ENCODE data around the gene CFAP46.

Gene CFAP46

GRCh38 chr10:132806561-132807003 lies 135.8 kb downstream of the CFAP46 start:
- Histone ChIP-seq H3K4me3 (no peak overlapping the region), H3K27ac (no peak overlapping the region)
- TF ChIP-seq, protein P1, sequence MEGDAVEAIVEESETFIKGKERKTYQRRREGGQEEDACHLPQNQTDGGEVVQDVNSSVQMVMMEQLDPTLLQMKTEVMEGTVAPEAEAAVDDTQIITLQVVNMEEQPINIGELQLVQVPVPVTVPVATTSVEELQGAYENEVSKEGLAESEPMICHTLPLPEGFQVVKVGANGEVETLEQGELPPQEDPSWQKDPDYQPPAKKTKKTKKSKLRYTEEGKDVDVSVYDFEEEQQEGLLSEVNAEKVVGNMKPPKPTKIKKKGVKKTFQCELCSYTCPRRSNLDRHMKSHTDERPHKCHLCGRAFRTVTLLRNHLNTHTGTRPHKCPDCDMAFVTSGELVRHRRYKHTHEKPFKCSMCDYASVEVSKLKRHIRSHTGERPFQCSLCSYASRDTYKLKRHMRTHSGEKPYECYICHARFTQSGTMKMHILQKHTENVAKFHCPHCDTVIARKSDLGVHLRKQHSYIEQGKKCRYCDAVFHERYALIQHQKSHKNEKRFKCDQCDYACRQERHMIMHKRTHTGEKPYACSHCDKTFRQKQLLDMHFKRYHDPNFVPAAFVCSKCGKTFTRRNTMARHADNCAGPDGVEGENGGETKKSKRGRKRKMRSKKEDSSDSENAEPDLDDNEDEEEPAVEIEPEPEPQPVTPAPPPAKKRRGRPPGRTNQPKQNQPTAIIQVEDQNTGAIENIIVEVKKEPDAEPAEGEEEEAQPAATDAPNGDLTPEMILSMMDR (IDR thresholded peaks at IDR 0.05) = no peak
- DNase-seq (ENCODE audit: low spot score) = no peak

- H3K27ac ChIP-seq = no peak overlapping the region
- TF ChIP-seq, protein P1 (IDR thresholded peaks at IDR 0.05) = no peak
- H3K4me3 ChIP-seq = no peak overlapping the region
- no peak for DNase-seq (ENCODE audit: low spot score)
These were observed 136.3 kb downstream of the CFAP46 start for GRCh38 chr10:132806110-132806509.

DNA sequence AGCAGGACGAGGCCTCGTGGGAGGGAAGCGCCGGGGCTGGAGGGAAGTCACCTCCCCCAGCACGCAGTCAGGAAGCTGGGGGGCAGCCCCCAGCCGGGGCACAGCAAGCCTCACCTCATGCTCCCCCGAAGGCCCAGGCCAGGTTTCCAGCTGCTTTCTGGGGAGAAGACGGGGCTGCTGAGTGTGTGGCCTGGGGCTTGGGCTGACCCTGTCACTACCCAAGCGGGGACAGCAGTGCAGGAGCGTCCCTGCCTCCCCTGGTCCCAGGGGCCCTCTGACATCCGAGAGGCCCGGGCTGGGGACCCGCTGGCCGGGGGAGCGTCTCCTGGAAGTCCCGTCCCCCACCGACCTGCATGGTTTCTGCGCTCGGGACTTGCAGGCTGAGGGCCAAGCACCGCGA lies 136.8 kb downstream of the CFAP46 start:
- TF ChIP-seq, protein P1 (IDR thresholded peaks at IDR 0.05) = no peak
- Histone ChIP-seq H3K27ac (no peak overlapping the region), H3K4me3 (no peak overlapping the region)
- DNase-seq (ENCODE audit: low spot score) = no peak

- Histone ChIP-seq H3K27ac (no peak overlapping the region), H3K4me3 (no peak overlapping the region)
- DNase-seq (ENCODE audit: low spot score) = no peak
- TF ChIP-seq, protein P1 (IDR thresholded peaks at IDR 0.05) = no peak
These were observed 137.5 kb downstream of the CFAP46 start for GRCh38 chr10:132804785-132805426.

GRCh38 chr10:132804287-132804686 lies 138.1 kb downstream of the CFAP46 start:
- Histone ChIP-seq H3K4me3 (no peak overlapping the region), H3K27ac (no peak overlapping the region)
- TF ChIP-seq, protein P1 (IDR thresholded peaks at IDR 0.05) = no peak
- no peak for DNase-seq (ENCODE audit: low spot score)

GRCh38 chr10:132803416-132804210 lies 138.8 kb downstream of the CFAP46 start:
- no peak for DNase-seq (ENCODE audit: low spot score)
- no peak overlapping the region for H3K4me3 ChIP-seq
- H3K27ac ChIP-seq = no peak overlapping the region
- TF ChIP-seq, protein P1 (IDR thresholded peaks at IDR 0.05) = no peak

Measured in coronary artery (tissue), 2 donors.